WTC11 (cell line): ENCODE results near the gene SBNO2. TPM values are rescaled to one million over a fixed set of nuclear protein-coding genes. Genes with fewer than 3 reads are reported as not detected.
"Not testable (repeated sequence)": the region's sequence is repeated elsewhere in the genome, so short reads cannot be mapped to it uniquely, and the experiment has no call there.

Experiments
- ATAC-seq: fragments of 200-7000 bp; cut with Tn5 transposase; 2 replicates; pipeline ENCODE4 v1.10.0; 2021; ENCODE audit warnings: mild to moderate bottlenecking, moderate library complexity
- CTCF ChIA-PET: fragments of 300-600 bp; sonication (Branson Sonifier 250); formaldehyde crosslinking; loops from one replicate; lab custom pipeline; 2021; ENCODE audit warnings: antibody characterized with exemption; lab: Charles Lee
- POLR2A ChIA-PET: fragments of 350-600 bp; sonication (Branson Sonifier 250); formaldehyde crosslinking; loops from one replicate; lab custom pipeline; 2021; ENCODE audit warnings: antibody characterized with exemption; lab: Charles Lee
- DNase-seq: peaks from one replicate; pipeline ENCODE4 v3.0.0; 2021; ENCODE audit warnings: low spot score
- H3K27ac Mint-ChIP-seq: 2 replicates; pipeline ENCODE4 v1.8.0; 2021; ENCODE audit warnings: mixed read lengths
- H3K27me3 Mint-ChIP-seq: 2 replicates; pipeline ENCODE4 v1.8.0; 2021; ENCODE audit warnings: low read depth, mild to moderate bottlenecking, moderate library complexity, mixed read lengths
- H3K36me3 Mint-ChIP-seq: 2 replicates; pipeline ENCODE4 v1.8.0; 2021; ENCODE audit warnings: mixed read lengths
- H3K4me1 Mint-ChIP-seq: 2 replicates; pipeline ENCODE4 v1.8.0; 2022; ENCODE audit warnings: mixed read lengths
- H3K4me3 Mint-ChIP-seq: 2 replicates; pipeline ENCODE4 v1.8.0; 2021; ENCODE audit warnings: mild to moderate bottlenecking, moderate library complexity, mixed read lengths
- H3K9me3 Mint-ChIP-seq: 2 replicates; pipeline ENCODE4 v1.8.0; 2021; ENCODE audit warnings: mixed read lengths
- CBFB ChIP-seq: sonication (generic); formaldehyde crosslinking; IDR thresholded peaks from 2 replicates; pipeline ENCODE4 v1.8.1; 2022; ENCODE audit warnings: mild to moderate bottlenecking, low read depth, missing genetic modification reagents
- CTCF ChIP-seq: fragments of 200-600 bp; IDR thresholded peaks from 2 replicates; pipeline ENCODE4 v1.8.0; 2022; ENCODE audit warnings: antibody characterized with exemption
- E2F5 ChIP-seq: sonication (generic); formaldehyde crosslinking; IDR thresholded peaks from 2 replicates; pipeline ENCODE4 v1.8.1; 2022; ENCODE audit warnings: mild to moderate bottlenecking, moderate library complexity, missing genetic modification reagents
- EMX1 ChIP-seq: fragments of 250-450 bp; sonication (Bioruptor Pico); IDR thresholded peaks from 2 replicates; pipeline ENCODE4 v1.8.0; 2021; ENCODE audit warnings: mild to moderate bottlenecking
- FOXK1 ChIP-seq: sonication (generic); formaldehyde crosslinking; IDR thresholded peaks from 2 replicates; pipeline ENCODE4 v1.8.0; 2022; ENCODE audit warnings: mild to moderate bottlenecking, moderate library complexity, missing genetic modification reagents
- HMGA2 ChIP-seq: fragments of 250-450 bp; sonication (Bioruptor Pico); IDR thresholded peaks from 2 replicates; pipeline ENCODE4 v1.4.0; 2021; ENCODE audit warnings: mild to moderate bottlenecking, moderate library complexity
- HMGXB4 ChIP-seq: sonication (generic); formaldehyde crosslinking; IDR thresholded peaks from 2 replicates; pipeline ENCODE4 v1.8.1; 2023; ENCODE audit warnings: mild to moderate bottlenecking, moderate library complexity, missing genetic modification reagents
- JAZF1 ChIP-seq: fragments of 250-450 bp; sonication (Bioruptor Pico); IDR thresholded peaks from 2 replicates; pipeline ENCODE4 v1.9.0; 2021; ENCODE audit warnings: moderate library complexity, mild to moderate bottlenecking, inconsistent platforms
- KAT7 ChIP-seq: sonication (generic); formaldehyde crosslinking; IDR thresholded peaks from 2 replicates; pipeline ENCODE4 v1.8.1; 2023; ENCODE audit warnings: missing genetic modification reagents, mild to moderate bottlenecking, borderline replicate concordance
- MYBL2 ChIP-seq: sonication (generic); formaldehyde crosslinking; IDR thresholded peaks from 2 replicates; pipeline ENCODE4 v1.8.1; 2023; ENCODE audit warnings: mild to moderate bottlenecking, moderate library complexity, missing genetic modification reagents
- NFATC4 ChIP-seq: fragments of 250-450 bp; sonication (Bioruptor Pico); IDR thresholded peaks from 2 replicates; pipeline ENCODE4 v1.9.0; 2021; ENCODE audit warnings: mild to moderate bottlenecking
- NFE2L1 ChIP-seq: sonication (generic); formaldehyde crosslinking; IDR thresholded peaks from 2 replicates; pipeline ENCODE4 v1.8.1; 2023; ENCODE audit warnings: missing genetic modification reagents
- PRRX2 ChIP-seq: fragments of 250-450 bp; sonication (Bioruptor Pico); IDR thresholded peaks from 2 replicates; pipeline ENCODE4 v1.8.0; 2021; ENCODE audit warnings: mild to moderate bottlenecking
- RELA ChIP-seq: sonication (generic); formaldehyde crosslinking; IDR thresholded peaks from 2 replicates; pipeline ENCODE4 v1.8.1; 2022; ENCODE audit warnings: missing genetic modification reagents, mild to moderate bottlenecking, borderline replicate concordance
- SMAD3 ChIP-seq: sonication (generic); formaldehyde crosslinking; IDR thresholded peaks from 2 replicates; pipeline ENCODE4 v1.8.0; 2022; ENCODE audit warnings: missing genetic modification reagents, mild to moderate bottlenecking, borderline replicate concordance
- SMAD4 ChIP-seq: sonication (generic); formaldehyde crosslinking; IDR thresholded peaks from 2 replicates; pipeline ENCODE4 v1.8.0; 2022; ENCODE audit warnings: mild to moderate bottlenecking, missing genetic modification reagents
- SP1 ChIP-seq: sonication (generic); formaldehyde crosslinking; conservative IDR thresholded peaks from 2 replicates; pipeline ENCODE4 v1.8.1; 2022; ENCODE audit warnings: missing genetic modification reagents
- TCF7 ChIP-seq: sonication (generic); formaldehyde crosslinking; IDR thresholded peaks from 2 replicates; pipeline ENCODE4 v1.8.0; 2022; ENCODE audit warnings: mild to moderate bottlenecking, low read depth, missing genetic modification reagents, moderate library complexity
- TP53 ChIP-seq: sonication (generic); formaldehyde crosslinking; IDR thresholded peaks from 2 replicates; pipeline ENCODE4 v1.8.1; 2023; ENCODE audit warnings: mild to moderate bottlenecking, missing genetic modification reagents
- ZBTB21 ChIP-seq: sonication (generic); formaldehyde crosslinking; IDR thresholded peaks from 2 replicates; pipeline ENCODE4 v1.8.1; 2023; ENCODE audit warnings: mild to moderate bottlenecking, missing genetic modification reagents, borderline replicate concordance
- ZNF138 ChIP-seq: sonication (generic); formaldehyde crosslinking; conservative IDR thresholded peaks from 2 replicates; pipeline ENCODE4 v1.8.1; 2022; ENCODE audit warnings: mild to moderate bottlenecking, moderate library complexity, missing genetic modification reagents
- ZNF671 ChIP-seq: fragments of 250-450 bp; sonication (Bioruptor Pico); IDR thresholded peaks from 2 replicates; pipeline ENCODE4 v1.8.0; 2021; ENCODE audit warnings: mild to moderate bottlenecking
- total RNA-seq: library from RNA; stranded (reverse); gene quantifications from 3 replicates; pipeline ENCODE4 v1.2.3, GENCODE V29; 2021

SBNO2 gene
- total RNA-seq, 1 experiment from 2014 or later, result 57.3 TPM

GRCh38 chr19:1131718-1132551 lies 42.1 kb downstream of the SBNO2 start:
- Mint-ChIP-seq H3K4me1 (peaks cover 2% of the 10 kb centered on the region), H3K4me3 (peak overlapping the region; percentile 10; the same call in 1 of the 2 replicates), H3K9me3 (no peaks in the 10 kb centered on the region), H3K27ac (no peak overlapping the region), H3K27me3 (no peaks in the 10 kb centered on the region), H3K36me3 (no peaks in the 10 kb centered on the region)
- CTCF ChIA-PET, result interaction anchor here (0.8 to 3.8 kb wide), 6 partner anchors 19 to 184 kb away, joined by 4 to 28 read pairs (median 6); no protein-coding TSS in a partner anchor
- POLR2A ChIA-PET, result no interaction called here
- DNase-seq (peak; percentile 69), ATAC-seq (peak; percentile 60)
- TF ChIP-seq FOXK1 (CRISPR knock-in tag) (no peak), RELA (no peak), KAT7 (CRISPR knock-in tag) (no peak), PRRX2 (no peak), EMX1 (CRISPR knock-in tag) (no peak), SMAD3 (CRISPR knock-in tag) (no peak), CTCF (no peak), HMGXB4 (CRISPR knock-in tag) (peak; percentile 39; the same call in 1 of the 2 replicates), CBFB (no peak)

- TF ChIP-seq SMAD4 (CRISPR knock-in tag), result no peak
- no peaks in the 10 kb centered on the region for H3K36me3 Mint-ChIP-seq
- H3K4me1 Mint-ChIP-seq, result no peaks in the 10 kb centered on the region
- POLR2A ChIA-PET, result no interaction called here
- H3K4me3 Mint-ChIP-seq, result no peak overlapping the region
- CTCF ChIA-PET, result interaction anchor here (0.8 to 3.8 kb wide), 5 partner anchors 18 to 135 kb away, joined by 4 to 28 read pairs (median 6); no protein-coding TSS in a partner anchor
- no peaks in the 10 kb centered on the region for H3K27me3 Mint-ChIP-seq
- H3K9me3 Mint-ChIP-seq, result no peaks in the 10 kb centered on the region
- DNase-seq (no peak), ATAC-seq (no peak)
- no peak overlapping the region; the same call in 1 of the 2 replicates for H3K27ac Mint-ChIP-seq
Measured at GRCh38 chr19:1130771-1131717, 43.0 kb downstream of the SBNO2 start.

- TF ChIP-seq MYBL2 (CRISPR knock-in tag), result no peak
- no peak for TF ChIP-seq ZNF671 (CRISPR knock-in tag)
- TF ChIP-seq ZNF138 (CRISPR knock-in tag), result no peak
- no peak for TF ChIP-seq NFATC4
- no peak for TF ChIP-seq EMX1 (CRISPR knock-in tag)
- no peak for TF ChIP-seq ZBTB21 (CRISPR knock-in tag)
- no peak for TF ChIP-seq TCF7 (CRISPR knock-in tag)
- no peak for TF ChIP-seq TP53 (CRISPR knock-in tag)
- no peak for TF ChIP-seq E2F5
- TF ChIP-seq PRRX2, result no peak
- no peak for TF ChIP-seq HMGA2
- no peak for TF ChIP-seq NFE2L1 (CRISPR knock-in tag)
- no peak for TF ChIP-seq CTCF
- TF ChIP-seq JAZF1 (CRISPR knock-in tag), result no peak
- no peak for TF ChIP-seq SP1 (CRISPR knock-in tag)
- H3K36me3 Mint-ChIP-seq, result no peaks in the 10 kb centered on the region
- no peaks in the 10 kb centered on the region for H3K9me3 Mint-ChIP-seq
- H3K27me3 Mint-ChIP-seq, result no peaks in the 10 kb centered on the region
- DNase-seq (no peak), ATAC-seq (no peak)
- POLR2A ChIA-PET, result no interaction called here
- no peak overlapping the region for H3K4me3 Mint-ChIP-seq
- CTCF ChIA-PET, result interaction anchor here (1.5 to 3.8 kb wide), 4 partner anchors 12 to 26 kb away, joined by 3 to 28 read pairs (median 4); no protein-coding TSS in a partner anchor
- no peaks in the 10 kb centered on the region for H3K4me1 Mint-ChIP-seq
- no peak overlapping the region for H3K27ac Mint-ChIP-seq
Measured at GRCh38 chr19:1129535-1129934, 44.5 kb downstream of the SBNO2 start.

GRCh38 chr19:1129084-1129483 lies 45.0 kb downstream of the SBNO2 start:
- ATAC-seq, H3K4me1 Mint-ChIP-seq, H3K4me3 Mint-ChIP-seq, POLR2A ChIA-PET, H3K27me3 Mint-ChIP-seq, H3K27ac Mint-ChIP-seq, H3K9me3 Mint-ChIP-seq, DNase-seq, H3K36me3 Mint-ChIP-seq: not testable (repeated sequence)
- CTCF ChIA-PET, result interaction anchor here (1.5 to 3.8 kb wide), 4 partner anchors 12 to 26 kb away, joined by 3 to 28 read pairs (median 4); no protein-coding TSS in a partner anchor
